GM12878 (cell line): ENCODE measurements around the gene EFCAB11. TPM values are rescaled to one million over a fixed set of nuclear protein-coding genes. Genes with fewer than 3 reads are reported as not detected.

Experiments used
- ATAC-seq: fragments of 200-7000 bp; cut with Tn5 transposase; 3 replicates; pipeline ENCODE4 v1.9.1; 2020; ENCODE audit warnings: mild to moderate bottlenecking, moderate library complexity
- BruUV-seq: library from RNA; stranded (reverse); fragments of 400-500 nt; replicated peaks from 2 replicates; lab custom pipeline; 2021; lab: Mats Ljungman, UMichigan
- CTCF ChIA-PET: fragments of 300-600 bp; sonication (Branson Sonifier 250); formaldehyde crosslinking; extraction: SDS; loops from one replicate; lab custom pipeline; 2021; ENCODE audit warnings: inconsistent platforms; lab: Yijun Ruan, JAX
- POLR2A ChIA-PET: fragments of 350-600 bp; formaldehyde crosslinking; extraction: SDS; loops from one replicate; lab custom pipeline; 2021; ENCODE audit warnings: inconsistent platforms; lab: Charles Lee
- RAD21 ChIA-PET: fragments of 300-600 bp; sonication (Branson Sonifier 250); formaldehyde crosslinking; loops from one replicate; lab custom pipeline; 2023; ENCODE audit warnings: antibody characterized with exemption; ENCODE audit not compliant: unreplicated experiment; lab: Charles Lee
- SMC1A ChIA-PET: fragments of 300-600 bp; sonication (Branson Sonifier 250); formaldehyde crosslinking; loops from one replicate; lab custom pipeline; 2023; ENCODE audit not compliant: unreplicated experiment, uncharacterized antibody; lab: Charles Lee
- DNase-seq: peaks from one replicate; pipeline ENCODE4 v3.0.0-alpha.2; 2011; ENCODE audit warnings: low read depth, low spot score
- FAIRE-seq: peaks from 3 replicates; lab custom pipeline; 2011; peaks lifted over from hg19 to GRCh38; lab: Jason Lieb, UNC
- H2AFZ ChIP-seq: 2 replicates; pipeline ENCODE4 v1.6.0; 2011; ENCODE audit warnings: low read depth, low read length, control low read depth; ENCODE audit not compliant: control insufficient read depth
- H3K27ac ChIP-seq: 2 replicates; pipeline ENCODE4 v1.5.1; 2011; ENCODE audit warnings: control low read depth; ENCODE audit not compliant: control insufficient read depth, insufficient read depth
- H3K27me3 ChIP-seq, 2 experiments: replicated peaks in 1 of 2; 2 replicates each; pipeline versions ENCODE4 v1.6.0 to v1.6.1; 2011; ENCODE audit warnings: low read length in 1 of 2; ENCODE audit not compliant: control insufficient read depth in 2 of 2, insufficient read depth in 2 of 2
- H3K36me3 ChIP-seq, 2 experiments: 2 replicates each; pipeline ENCODE4 v1.5.1; 2011; ENCODE audit warnings: low read length in 1 of 2; ENCODE audit not compliant: control insufficient read depth in 2 of 2, insufficient read depth in 2 of 2
- H3K4me1 ChIP-seq: 2 replicates; pipeline ENCODE4 v1.6.1; 2011; ENCODE audit warnings: mild to moderate bottlenecking, low read length, moderate library complexity, mixed read lengths; ENCODE audit not compliant: control insufficient read depth, insufficient read depth
- H3K4me2 ChIP-seq: 2 replicates; pipeline ENCODE4 v1.6.0; 2011; ENCODE audit warnings: control low read depth; ENCODE audit not compliant: control insufficient read depth, insufficient read depth
- H3K4me3 ChIP-seq: fragments of 200-600 bp; sonication (generic); 2 replicates; pipeline ENCODE4 v1.5.1; 2016
- H3K79me2 ChIP-seq: 2 replicates; pipeline ENCODE4 v1.6.0; 2011; ENCODE audit warnings: low read length; ENCODE audit not compliant: control insufficient read depth, insufficient read depth
- H3K9ac ChIP-seq: 2 replicates; pipeline ENCODE4 v1.8.0; 2011; ENCODE audit warnings: low read length, control low read depth, mixed read lengths; ENCODE audit not compliant: control insufficient read depth, insufficient read depth
- H3K9me3 ChIP-seq: replicated peaks from 3 replicates; pipeline ENCODE4 v1.5.1; 2011; ENCODE audit warnings: mild to moderate bottlenecking, low read length; ENCODE audit not compliant: control insufficient read depth, insufficient read depth
- H4K20me1 ChIP-seq: 2 replicates; pipeline ENCODE4 v1.6.0; 2011; ENCODE audit not compliant: control insufficient read depth, insufficient read depth
- BACH1 ChIP-seq: fragments of 450-650 bp; IDR thresholded peaks from 2 replicates; pipeline ENCODE4 v1.6.1; 2017; ENCODE audit warnings: mild to moderate bottlenecking, borderline replicate concordance
- IKZF2 ChIP-seq, 2 experiments: fragments of 450-650 bp; IDR thresholded peaks; 2 replicates each; pipeline ENCODE4 v1.6.1; 2017; ENCODE audit warnings: mild to moderate bottlenecking in 2 of 2, moderate library complexity in 2 of 2
- JUNB ChIP-seq: IDR thresholded peaks from 2 replicates; pipeline ENCODE4 v1.6.1; 2016; ENCODE audit warnings: antibody characterized with exemption, mild to moderate bottlenecking
- LARP7 ChIP-seq: fragments of 450-650 bp; IDR thresholded peaks from 2 replicates; pipeline ENCODE4 v1.6.1; 2017; ENCODE audit warnings: mild to moderate bottlenecking
- MEF2A ChIP-seq: IDR thresholded peaks from 2 replicates; pipeline ENCODE4 v1.6.1; 2011; ENCODE audit warnings: low read depth, mild to moderate bottlenecking, low read length, moderate library complexity; ENCODE audit not compliant: insufficient read depth
- MTA3 ChIP-seq: IDR thresholded peaks from 2 replicates; pipeline ENCODE4 v1.6.1; 2012; ENCODE audit warnings: low read length, inconsistent platforms, borderline replicate concordance
- NBN ChIP-seq: fragments of 450-650 bp; IDR thresholded peaks from 2 replicates; pipeline ENCODE4 v1.6.1; 2016
- NFYB ChIP-seq: IDR thresholded peaks from 2 replicates; pipeline ENCODE4 v1.6.1; 2011; ENCODE audit warnings: low read depth, mild to moderate bottlenecking, low read length, improper control_type of control experiment, moderate library complexity; ENCODE audit not compliant: insufficient read depth
- NRF1 ChIP-seq: conservative IDR thresholded peaks from 2 replicates; pipeline ENCODE4 v1.6.1; 2011; ENCODE audit warnings: mild to moderate bottlenecking, low read depth, low read length, improper control_type of control experiment
- PML ChIP-seq: IDR thresholded peaks from 2 replicates; pipeline ENCODE4 v1.6.1; 2012; ENCODE audit warnings: low read length, inconsistent platforms
- SIX5 ChIP-seq: IDR thresholded peaks from 2 replicates; pipeline ENCODE4 v1.6.1; 2011; ENCODE audit warnings: mild to moderate bottlenecking, low read depth, low read length, moderate library complexity; ENCODE audit not compliant: severe bottlenecking
- SKIL ChIP-seq: fragments of 450-650 bp; IDR thresholded peaks from 2 replicates; pipeline ENCODE4 v1.6.1; 2017; ENCODE audit warnings: mild to moderate bottlenecking, low read depth, inconsistent platforms; ENCODE audit not compliant: poor library complexity, severe bottlenecking
- ZNF622 ChIP-seq: fragments of 450-650 bp; IDR thresholded peaks from 2 replicates; pipeline ENCODE4 v1.6.1; 2017; ENCODE audit warnings: mild to moderate bottlenecking, inconsistent platforms
- WGBS: methylation state at CpG from one replicate; pipeline ENCODE4 v1.1.6; 2016; ENCODE audit warnings: low lambda C conversion rate; ENCODE audit not compliant: insufficient replicate concordance, insufficient coverage; ENCODE audit errors: missing lambda C conversion rate; 5-methylcytosine and 5-hydroxymethylcytosine counted together
- in situ Hi-C: fragments of 300-500 bp; cut with MboI; formaldehyde crosslinking; loops from 9 replicates; pipeline ENCODE4 v1.14.3; 2018; ENCODE audit warnings: mixed read lengths
- intact Hi-C: fragments of 100-400 bp; cut with micrococcal nuclease; formaldehyde crosslinking; loops from one replicate; pipeline ENCODE4 v1.14.2; 2022; ENCODE audit not compliant: unreplicated experiment
- polyA plus RNA-seq, 11 experiments: library from polyadenylated mRNA; depleted of rRNA in 4 of 11; unstranded in 6 of 11; stranded (reverse) in 5 of 11; fragments of >200 nt; fragmentation: Nextera tagmentation in 4 of 11; fragmentation: Illumina TruSeq in 1 of 11; extraction: Ambion mirVana in 4 of 11; extraction: Trizol in 1 of 11; gene quantifications; 1 replicate in 1 of 11; 2 replicates in 10 of 11; pipeline versions ENCODE4 v1.2.1 to v1.2.3, GENCODE V29; 2011 to 2016; ENCODE audit warnings: inconsistent platforms in 2 of 11, missing spikeins in 2 of 11, low read depth in 1 of 11
- total RNA-seq, 4 experiments: library from RNA; depleted of rRNA in 3 of 4; stranded (reverse); fragments of >200 nt in 3 of 4; fragmentation: Illumina TruSeq in 1 of 4; extraction: Trizol in 1 of 4; gene quantifications; 2 replicates each; pipeline versions ENCODE4 v1.2.1 to v1.2.3, GENCODE V29; 2013 to 2021
- TF ChIP-seq, protein P1 (sequence below): fragments of 450-650 bp; IDR thresholded peaks from 2 replicates; pipeline ENCODE4 v1.6.1; 2017; ENCODE audit warnings: low read depth, mild to moderate bottlenecking, moderate library complexity
- TF ChIP-seq, protein P2 (sequence below): IDR thresholded peaks from 2 replicates; pipeline ENCODE4 v1.6.1; 2012; ENCODE audit warnings: low read depth, low read length, improper control_type of control experiment

EFCAB11 gene
- total and polyA plus RNA-seq, 10 of the 15 experiments (the other 5 are each of a cell fraction or from before 2014, with no cell fraction given) = 8.6 to 37.4 (median 18.0) TPM

- Histone ChIP-seq H2AFZ (no peak overlapping the region), H3K4me3 (no peak overlapping the region), H3K27me3 (no peaks in the 10 kb centered on the region), H3K4me1 (no peaks in the 10 kb centered on the region), H3K9ac (no peak overlapping the region), H4K20me1 (no peaks in the 10 kb centered on the region), H3K79me2 (no peaks in the 10 kb centered on the region), H3K36me3 (no peaks in the 10 kb centered on the region), H3K4me2 (no peak overlapping the region), H3K27ac (no peak overlapping the region), H3K9me3 (no peaks in the 10 kb centered on the region)
- intact Hi-C loops = no loop called here
- ChIA-PET RAD21 (no interaction called here), POLR2A (no interaction called here), SMC1A (no interaction called here), CTCF (no interaction called here)
- in situ Hi-C loops = no loop called here
- TF ChIP-seq ZNF622 = no peak
- no TSS peak for BruUV-seq
- DNase-seq = no peak
- ATAC-seq = no peak
- no peak for FAIRE-seq
- 77% methylated on average over 5 of the region's 5 CpGs for WGBS
These were observed 144.4 kb downstream of the EFCAB11 start for GRCh38 chr14:89810101-89810500.

DNA sequence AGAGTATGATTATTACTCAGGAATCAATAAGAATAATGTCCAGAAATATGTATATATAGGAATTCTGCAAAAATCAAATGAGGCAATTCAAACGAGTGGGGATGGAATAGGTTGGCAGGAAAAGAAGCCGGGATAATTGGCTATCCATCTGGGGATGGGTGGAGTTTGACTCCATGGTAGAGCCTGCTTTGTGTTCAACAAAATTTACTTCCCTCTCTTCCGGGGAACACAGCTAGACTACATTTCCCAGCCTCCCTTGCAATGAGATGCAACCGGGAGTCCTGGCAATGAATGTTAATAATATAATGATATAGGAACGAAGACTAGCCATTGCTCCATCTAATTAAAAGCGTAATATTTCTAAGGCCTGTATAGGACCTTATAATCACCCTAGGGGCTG is 146.6 kb downstream of the EFCAB11 start:
- Histone ChIP-seq H3K4me3 (no peak overlapping the region), H4K20me1 (no peaks in the 10 kb centered on the region), H3K9me3 (no peaks in the 10 kb centered on the region), H2AFZ (no peak overlapping the region), H3K27me3 (no peaks in the 10 kb centered on the region), H3K4me2 (no peak overlapping the region), H3K4me1 (no peaks in the 10 kb centered on the region), H3K9ac (no peak overlapping the region), H3K36me3 (no peaks in the 10 kb centered on the region), H3K27ac (no peak overlapping the region), H3K79me2 (no peaks in the 10 kb centered on the region)
- POLR2A ChIA-PET = no interaction called here
- BruUV-seq = no TSS peak
- 84% methylated on average over 6 of the region's 6 CpGs for WGBS
- SMC1A ChIA-PET = no interaction called here
- CTCF ChIA-PET = no interaction called here
- no peak for DNase-seq
- in situ Hi-C loops (no loop called here), intact Hi-C loops (no loop called here)
- FAIRE-seq = no peak
- RAD21 ChIA-PET = no interaction called here
- ATAC-seq = no peak
- TF ChIP-seq IKZF2 (IDR thresholded peaks at IDR 0.05) (no peak), SIX5 (no peak), NFYB (no peak), PML (no peak), MTA3 (no peak), JUNB (no peak), NBN (no peak), SKIL (no peak), BACH1 (no peak), LARP7 (no peak), NRF1 (no peak), ZNF622 (no peak), MEF2A (no peak)
- TF ChIP-seq, protein P1, sequence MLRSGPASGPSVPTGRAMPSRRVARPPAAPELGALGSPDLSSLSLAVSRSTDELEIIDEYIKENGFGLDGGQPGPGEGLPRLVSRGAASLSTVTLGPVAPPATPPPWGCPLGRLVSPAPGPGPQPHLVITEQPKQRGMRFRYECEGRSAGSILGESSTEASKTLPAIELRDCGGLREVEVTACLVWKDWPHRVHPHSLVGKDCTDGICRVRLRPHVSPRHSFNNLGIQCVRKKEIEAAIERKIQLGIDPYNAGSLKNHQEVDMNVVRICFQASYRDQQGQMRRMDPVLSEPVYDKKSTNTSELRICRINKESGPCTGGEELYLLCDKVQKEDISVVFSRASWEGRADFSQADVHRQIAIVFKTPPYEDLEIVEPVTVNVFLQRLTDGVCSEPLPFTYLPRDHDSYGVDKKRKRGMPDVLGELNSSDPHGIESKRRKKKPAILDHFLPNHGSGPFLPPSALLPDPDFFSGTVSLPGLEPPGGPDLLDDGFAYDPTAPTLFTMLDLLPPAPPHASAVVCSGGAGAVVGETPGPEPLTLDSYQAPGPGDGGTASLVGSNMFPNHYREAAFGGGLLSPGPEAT = no peak
- TF ChIP-seq, protein P2, sequence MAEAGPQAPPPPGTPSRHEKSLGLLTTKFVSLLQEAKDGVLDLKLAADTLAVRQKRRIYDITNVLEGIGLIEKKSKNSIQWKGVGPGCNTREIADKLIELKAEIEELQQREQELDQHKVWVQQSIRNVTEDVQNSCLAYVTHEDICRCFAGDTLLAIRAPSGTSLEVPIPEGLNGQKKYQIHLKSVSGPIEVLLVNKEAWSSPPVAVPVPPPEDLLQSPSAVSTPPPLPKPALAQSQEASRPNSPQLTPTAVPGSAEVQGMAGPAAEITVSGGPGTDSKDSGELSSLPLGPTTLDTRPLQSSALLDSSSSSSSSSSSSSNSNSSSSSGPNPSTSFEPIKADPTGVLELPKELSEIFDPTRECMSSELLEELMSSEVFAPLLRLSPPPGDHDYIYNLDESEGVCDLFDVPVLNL = no peak
